Activated effector memory CD4-positive, alpha-beta T cell treated with Interleukin-2 at 50 U/mL for 16 hours (primary cell): ENCODE data around the gene KIF5A.

Experiments used
- DNase-seq: peaks from one replicate; pipeline ENCODE4 v3.0.0-alpha.2; 2020

Gene KIF5A

DNA sequence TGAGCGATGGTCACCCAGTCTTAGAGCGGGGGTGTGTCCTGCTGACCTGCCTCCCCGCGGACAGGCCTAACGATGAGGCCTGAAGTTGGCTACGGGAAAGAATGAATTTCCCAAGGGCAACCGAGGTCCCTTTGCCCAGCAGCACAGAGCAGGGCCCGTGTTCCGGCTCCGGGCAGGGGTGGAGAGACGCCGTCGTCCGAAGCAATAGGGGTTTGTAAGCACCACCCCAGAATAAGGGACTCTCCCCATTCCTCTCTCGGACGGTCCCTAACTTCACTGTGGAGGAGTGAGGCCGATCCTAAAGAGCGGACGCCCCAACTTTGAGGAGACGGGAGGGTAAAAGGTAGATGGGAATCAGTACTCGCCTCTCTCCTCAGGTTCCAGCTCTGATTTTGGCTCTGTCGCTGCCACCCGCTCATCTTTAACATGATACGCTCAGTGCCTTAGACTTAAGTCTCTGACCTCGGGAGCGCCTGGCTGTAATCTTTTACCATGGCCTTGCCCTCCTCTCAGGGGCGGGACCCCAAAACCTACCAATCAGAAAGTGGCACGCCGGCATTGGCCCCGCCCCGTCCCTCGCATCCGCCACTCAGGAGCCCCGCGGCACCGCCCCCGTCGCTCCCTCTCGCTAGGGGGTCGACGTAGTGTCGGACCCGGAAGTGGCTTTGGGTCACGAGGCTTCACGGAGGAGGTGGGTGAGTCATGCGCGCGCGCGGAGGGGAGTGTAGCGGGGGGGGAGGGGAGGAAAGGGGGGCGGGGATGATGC lies 29.6 kb upstream of the KIF5A start, which contains the start of gene DDIT3:
TSS of gene DDIT3 (minus strand) at position 462 of the 766 bp plus-strand sequence. CDS start 3,108 bp downstream, outside the sequence.
- peak; percentile 99 for DNase-seq

DNA sequence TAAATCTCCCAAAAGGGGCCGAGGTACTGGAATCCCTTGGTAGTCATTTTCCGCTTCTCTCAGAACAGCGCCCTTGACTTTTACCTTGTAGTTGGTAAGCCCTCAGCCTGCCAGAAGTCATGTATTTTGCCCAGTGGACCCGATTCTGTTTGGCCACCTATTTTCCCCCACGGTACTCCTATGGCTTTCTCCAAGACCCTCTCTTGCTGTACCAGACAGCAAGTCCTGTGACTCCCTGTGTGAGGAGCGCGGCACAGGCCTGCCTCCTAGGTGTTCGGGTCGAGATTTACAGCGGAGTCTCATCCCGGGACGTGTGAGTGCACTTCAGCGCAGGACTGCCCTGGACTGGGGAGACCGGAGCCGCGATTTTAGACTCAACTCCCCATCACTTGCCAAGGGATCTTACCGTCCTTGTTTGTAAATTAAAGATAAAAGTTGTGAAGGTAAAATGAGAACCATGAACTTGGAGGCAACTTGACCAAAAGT lies 28.3 kb upstream of the KIF5A start:
- DNase-seq, result no peak

- DNase-seq, result peak; percentile 87
Measured at GRCh38 chr12:57522011-57522886, 27.6 kb upstream of the KIF5A start, which contains the start of gene MBD6. Gene MBD6 (plus strand): TSS chr12:57522824. CDS start chr12:57524304, 1,480 bp downstream.

DNA sequence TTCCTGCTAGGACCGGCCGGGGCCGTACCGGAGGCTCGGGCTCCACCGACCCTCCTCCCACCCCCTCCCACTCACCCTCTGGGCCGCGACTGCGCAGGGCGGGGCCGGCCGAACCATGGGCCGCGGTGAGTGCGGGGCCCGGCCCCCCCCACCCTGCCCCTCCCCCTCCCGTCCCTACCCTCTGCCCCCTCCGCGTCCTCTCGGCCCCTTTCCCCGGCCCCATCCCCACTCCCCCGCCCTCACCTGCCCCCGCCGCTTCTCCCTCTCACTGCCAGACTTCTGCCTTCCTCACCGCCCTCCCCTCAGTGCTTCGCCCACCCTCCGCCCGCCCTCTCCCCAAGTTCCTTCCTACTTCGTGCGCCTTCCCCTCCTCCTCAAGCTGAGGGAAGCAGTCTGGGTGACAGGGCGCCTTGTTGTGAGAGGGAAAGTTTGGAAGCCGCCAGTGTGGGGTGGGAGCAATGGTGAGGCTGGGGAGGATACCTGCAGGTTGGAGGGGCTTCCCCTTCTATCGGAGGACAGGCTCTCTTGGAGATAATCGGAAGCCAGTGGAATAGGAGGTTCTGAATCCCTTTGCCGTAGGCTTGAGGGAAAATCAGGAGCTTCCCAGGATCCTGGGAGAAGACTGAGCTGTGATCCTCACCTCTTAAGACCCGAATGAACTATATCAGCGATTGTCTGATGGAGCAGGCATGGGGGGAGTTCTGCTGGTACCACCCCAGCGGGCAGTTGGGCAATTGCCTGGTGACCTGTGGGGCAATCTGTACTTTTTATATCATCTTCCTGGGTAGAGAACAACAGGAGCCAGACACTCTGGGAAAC lies 26.7 kb upstream of the KIF5A start:
- peak; percentile 28 for DNase-seq

GRCh38 chr12:57523706-57524614 lies 25.9 kb upstream of the KIF5A start:
- DNase-seq, result no peak

- no peak for DNase-seq
Measured at GRCh38 chr12:57524814-57525614, 24.8 kb upstream of the KIF5A start.

DNA sequence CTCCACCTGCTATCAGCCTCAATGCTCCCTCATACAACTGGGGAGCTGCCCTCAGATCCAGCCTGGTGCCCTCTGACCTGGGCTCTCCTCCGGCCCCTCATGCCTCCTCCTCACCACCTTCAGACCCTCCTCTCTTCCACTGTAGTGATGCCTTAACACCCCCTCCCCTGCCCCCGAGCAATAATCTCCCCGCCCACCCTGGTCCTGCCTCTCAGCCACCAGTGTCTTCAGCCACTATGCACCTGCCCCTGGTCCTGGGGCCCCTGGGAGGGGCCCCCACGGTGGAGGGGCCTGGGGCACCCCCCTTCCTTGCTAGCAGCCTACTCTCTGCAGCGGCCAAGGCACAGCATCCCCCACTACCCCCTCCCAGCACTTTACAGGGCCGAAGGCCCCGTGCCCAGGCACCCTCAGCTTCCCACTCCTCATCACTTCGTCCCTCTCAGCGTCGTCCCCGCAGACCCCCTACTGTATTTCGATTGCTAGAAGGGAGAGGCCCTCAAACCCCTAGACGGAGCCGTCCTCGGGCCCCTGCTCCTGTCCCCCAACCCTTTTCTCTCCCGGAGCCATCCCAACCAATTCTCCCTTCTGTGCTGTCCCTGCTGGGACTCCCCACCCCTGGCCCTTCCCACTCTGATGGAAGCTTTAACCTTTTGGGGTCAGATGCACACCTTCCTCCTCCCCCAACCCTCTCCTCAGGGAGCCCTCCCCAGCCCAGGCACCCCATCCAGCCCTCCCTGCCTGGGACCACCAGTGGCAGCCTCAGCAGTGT lies 24.0 kb upstream of the KIF5A start:
- no peak for DNase-seq

- no peak for DNase-seq
Measured at GRCh38 chr12:57526477-57527126, 23.2 kb upstream of the KIF5A start.

DNA sequence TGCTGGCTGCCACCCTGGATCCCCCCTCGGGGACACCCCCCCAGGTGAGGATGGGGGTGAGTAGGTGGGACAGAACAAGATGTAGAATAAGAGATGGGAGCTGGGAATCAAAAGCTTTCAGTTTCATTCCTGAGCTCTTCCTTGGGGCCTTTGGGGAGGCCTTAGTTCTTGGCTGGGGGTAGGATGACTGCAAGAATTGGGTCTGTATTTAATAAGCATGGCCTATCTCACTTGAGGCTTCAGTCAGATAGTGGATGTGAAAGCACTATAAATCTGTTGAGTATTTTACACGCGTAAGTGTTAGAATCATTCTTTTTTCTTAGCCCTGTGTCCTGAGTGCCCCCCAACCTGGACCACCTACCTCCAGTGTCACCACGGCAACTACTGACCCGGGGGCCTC lies 22.7 kb upstream of the KIF5A start:
- DNase-seq, result no peak

DNA sequence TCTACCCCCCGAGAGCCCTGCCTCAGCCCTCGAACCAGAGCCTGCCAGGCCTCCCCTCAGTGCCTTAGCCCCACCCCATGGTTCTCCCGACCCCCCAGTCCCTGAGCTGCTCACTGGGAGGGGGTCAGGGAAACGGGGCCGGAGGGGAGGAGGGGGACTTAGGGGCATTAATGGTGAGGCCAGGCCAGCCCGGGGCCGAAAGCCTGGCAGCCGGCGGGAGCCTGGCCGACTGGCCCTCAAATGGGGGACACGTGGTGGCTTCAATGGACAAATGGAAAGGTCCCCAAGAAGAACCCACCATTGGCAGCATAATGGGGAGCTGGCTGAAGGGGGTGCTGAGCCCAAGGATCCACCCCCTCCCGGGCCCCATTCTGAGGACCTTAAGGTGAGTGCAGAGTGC lies 21.7 kb upstream of the KIF5A start:
- no peak for DNase-seq

DNA sequence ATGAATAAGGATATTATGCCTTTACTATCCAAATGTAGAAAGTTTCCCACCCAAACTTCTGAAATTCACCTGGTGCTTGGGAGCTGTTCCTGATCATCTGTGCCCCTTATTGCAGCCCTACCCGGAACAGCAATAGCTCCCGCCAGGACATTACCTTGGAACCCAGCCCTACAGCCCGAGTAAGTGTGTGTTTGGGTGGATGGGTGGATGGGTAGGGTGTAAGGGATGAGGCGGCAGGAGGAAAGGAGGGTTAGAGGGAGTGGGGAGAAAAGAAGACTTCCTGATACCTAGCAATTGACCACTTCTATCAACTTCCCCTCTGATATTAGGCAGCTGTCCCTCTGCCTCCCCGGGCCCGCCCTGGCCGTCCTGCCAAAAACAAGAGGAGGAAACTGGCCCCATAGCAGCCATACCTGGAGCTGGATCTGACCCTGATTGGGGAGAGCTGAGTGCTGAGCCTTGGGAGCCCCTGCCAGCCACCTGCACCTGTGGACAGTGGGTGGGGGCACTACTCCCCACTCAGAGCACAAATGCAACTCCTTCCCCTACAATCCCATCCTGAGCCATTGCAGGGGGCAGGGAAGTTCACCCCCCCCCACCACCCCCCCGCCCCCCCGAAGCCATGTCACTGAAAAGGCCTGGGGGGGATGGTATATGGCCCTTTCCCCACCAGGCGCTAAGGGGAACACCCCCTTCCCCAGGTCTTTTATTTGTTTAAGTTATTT lies 20.9 kb upstream of the KIF5A start:
- no peak for DNase-seq

DNA sequence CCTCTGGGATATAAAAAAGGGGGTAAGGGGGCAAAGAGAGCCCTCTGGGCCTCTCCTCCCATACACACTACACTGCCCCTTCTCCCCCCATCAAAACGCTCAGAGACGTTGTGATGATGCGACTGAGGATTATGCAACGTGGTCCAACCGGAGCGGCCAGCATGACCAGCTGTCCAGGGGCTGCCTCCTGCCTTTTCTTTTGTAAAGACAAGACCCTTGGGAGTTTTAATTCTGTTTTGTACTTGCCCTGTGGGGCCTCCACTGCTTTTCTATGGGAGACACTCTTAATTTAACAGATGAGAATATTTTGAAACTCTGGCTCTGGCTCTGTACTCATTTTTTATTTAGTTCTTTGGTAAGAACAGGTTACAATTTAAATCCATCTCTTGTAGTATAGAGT lies 20.0 kb upstream of the KIF5A start:
- DNase-seq, result no peak

- no peak for DNase-seq
Measured at GRCh38 chr12:57530396-57531142, 19.3 kb upstream of the KIF5A start.

GRCh38 chr12:57531836-57532235 lies 18.0 kb upstream of the KIF5A start:
- DNase-seq, result no peak

- no peak for DNase-seq
Measured at GRCh38 chr12:57533108-57533507, 16.7 kb upstream of the KIF5A start.

DNA sequence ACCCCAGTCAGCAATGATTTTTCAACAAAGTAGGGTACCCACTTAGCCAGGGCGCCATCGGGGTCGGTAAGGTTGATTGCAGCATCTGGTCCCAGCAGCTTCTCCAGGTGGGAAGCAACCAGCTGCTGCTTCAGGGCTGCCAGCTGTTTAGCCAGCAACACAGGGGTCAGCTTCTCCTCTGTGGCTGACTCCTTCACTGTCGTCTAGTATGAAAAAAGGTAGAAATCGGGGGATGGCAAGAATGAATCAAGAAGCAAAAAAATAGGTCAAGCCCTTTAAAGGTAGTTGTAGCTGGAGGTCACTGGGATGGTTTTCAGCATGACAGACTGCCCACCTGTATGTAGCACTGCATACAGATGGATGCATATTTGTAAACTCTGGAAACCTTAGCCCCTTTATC lies 15.6 kb upstream of the KIF5A start:
- DNase-seq, result no peak

DNA sequence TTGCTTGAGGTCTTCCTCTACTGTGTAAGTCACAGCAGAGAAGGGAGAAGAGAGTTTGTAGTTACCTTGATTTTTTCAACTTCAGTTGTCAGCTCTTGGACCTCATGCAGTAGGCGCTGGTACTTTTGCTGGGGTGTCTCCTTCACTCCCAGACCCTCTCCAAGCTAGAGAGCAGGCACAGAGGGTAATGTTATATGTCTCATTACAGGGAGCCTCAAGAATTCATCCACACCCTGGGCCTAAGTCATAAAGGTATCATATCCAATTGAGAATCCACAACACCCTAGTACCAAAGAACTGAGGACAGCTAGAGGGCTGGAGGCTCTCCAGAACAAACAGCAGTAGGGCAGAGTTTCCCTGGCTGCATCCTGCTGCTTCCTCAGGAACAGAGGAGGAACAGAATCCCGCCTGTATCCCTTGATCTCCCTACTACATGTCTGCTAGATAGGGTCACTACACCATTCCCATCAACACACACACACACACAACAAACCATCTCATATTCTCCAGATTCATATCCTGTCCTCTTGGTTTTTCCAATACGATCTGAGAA lies 14.8 kb upstream of the KIF5A start:
- no peak for DNase-seq
